A549 (cell line): ENCODE data around the gene ITGB2.

Source experiments
- JUNB ChIP-seq: fragments of >200 bp; sonication (Bioruptor Twin); formaldehyde crosslinking; IDR thresholded peaks from 2 replicates; pipeline ENCODE4 v1.6.1; 2016
- KDM1A ChIP-seq: fragments of 200-600 bp; sonication (generic); IDR thresholded peaks from 2 replicates; pipeline ENCODE4 v1.6.1; 2016; ENCODE audit warnings: low read depth, mild to moderate bottlenecking
- MAFK ChIP-seq: fragments of 450-650 bp; IDR thresholded peaks from 2 replicates; pipeline ENCODE4 v1.6.1; 2014; ENCODE audit not compliant: partially characterized antibody
- POLR2A ChIP-seq: IDR thresholded peaks from 2 replicates; pipeline ENCODE4 v1.6.1; 2012; ENCODE audit warnings: mild to moderate bottlenecking, low read length
- TF ChIP-seq, protein P1 (sequence below): fragments of >200 bp; sonication (Bioruptor Twin); formaldehyde crosslinking; IDR thresholded peaks from 3 replicates; pipeline ENCODE4 v1.5.1; 2016
- TF ChIP-seq, protein P2 (sequence below): IDR thresholded peaks from 2 replicates; pipeline ENCODE4 v1.6.1; 2012
- TF ChIP-seq, protein P3 (sequence below): fragments of 200-600 bp; sonication (generic); IDR thresholded peaks from 2 replicates; pipeline ENCODE4 v1.6.1; 2016; ENCODE audit warnings: antibody characterized with exemption, mild to moderate bottlenecking, moderate library complexity

DNA sequence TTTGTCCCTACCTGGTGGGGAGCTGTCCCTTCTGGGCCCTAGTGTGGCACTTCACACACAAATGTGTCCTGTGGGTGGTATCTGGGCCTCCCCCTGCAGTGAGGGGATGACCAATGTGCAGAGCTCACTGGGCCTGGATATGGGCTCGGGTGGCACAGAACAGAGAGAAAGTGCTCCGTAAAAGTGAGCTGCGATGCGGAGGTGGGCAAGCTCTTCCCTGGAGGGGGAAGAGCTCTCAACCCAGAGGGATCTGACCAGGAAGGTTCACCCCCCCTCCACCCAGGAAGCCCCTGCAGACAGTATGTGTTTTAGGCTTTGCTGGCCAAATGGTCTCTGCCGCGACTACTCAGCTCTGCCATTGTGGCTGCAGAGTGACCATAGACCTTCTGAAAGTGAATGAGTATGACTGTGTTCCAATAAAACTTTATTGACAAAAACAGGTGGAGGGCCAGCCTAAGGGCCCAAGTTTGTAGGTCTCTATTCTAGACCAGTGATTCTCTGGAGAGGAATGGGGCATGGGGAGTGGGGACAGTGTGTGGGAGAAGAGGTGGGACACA lies 8.6 kb upstream of the ITGB2 start:
- TF ChIP-seq, protein P1, sequence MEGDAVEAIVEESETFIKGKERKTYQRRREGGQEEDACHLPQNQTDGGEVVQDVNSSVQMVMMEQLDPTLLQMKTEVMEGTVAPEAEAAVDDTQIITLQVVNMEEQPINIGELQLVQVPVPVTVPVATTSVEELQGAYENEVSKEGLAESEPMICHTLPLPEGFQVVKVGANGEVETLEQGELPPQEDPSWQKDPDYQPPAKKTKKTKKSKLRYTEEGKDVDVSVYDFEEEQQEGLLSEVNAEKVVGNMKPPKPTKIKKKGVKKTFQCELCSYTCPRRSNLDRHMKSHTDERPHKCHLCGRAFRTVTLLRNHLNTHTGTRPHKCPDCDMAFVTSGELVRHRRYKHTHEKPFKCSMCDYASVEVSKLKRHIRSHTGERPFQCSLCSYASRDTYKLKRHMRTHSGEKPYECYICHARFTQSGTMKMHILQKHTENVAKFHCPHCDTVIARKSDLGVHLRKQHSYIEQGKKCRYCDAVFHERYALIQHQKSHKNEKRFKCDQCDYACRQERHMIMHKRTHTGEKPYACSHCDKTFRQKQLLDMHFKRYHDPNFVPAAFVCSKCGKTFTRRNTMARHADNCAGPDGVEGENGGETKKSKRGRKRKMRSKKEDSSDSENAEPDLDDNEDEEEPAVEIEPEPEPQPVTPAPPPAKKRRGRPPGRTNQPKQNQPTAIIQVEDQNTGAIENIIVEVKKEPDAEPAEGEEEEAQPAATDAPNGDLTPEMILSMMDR = no peak
- TF ChIP-seq JUNB = no peak
- TF ChIP-seq POLR2A = no peak
- no peak for TF ChIP-seq MAFK
- TF ChIP-seq, protein P2, sequence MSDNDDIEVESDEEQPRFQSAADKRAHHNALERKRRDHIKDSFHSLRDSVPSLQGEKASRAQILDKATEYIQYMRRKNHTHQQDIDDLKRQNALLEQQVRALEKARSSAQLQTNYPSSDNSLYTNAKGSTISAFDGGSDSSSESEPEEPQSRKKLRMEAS = no peak
- no peak for TF ChIP-seq KDM1A
- TF ChIP-seq, protein P3, sequence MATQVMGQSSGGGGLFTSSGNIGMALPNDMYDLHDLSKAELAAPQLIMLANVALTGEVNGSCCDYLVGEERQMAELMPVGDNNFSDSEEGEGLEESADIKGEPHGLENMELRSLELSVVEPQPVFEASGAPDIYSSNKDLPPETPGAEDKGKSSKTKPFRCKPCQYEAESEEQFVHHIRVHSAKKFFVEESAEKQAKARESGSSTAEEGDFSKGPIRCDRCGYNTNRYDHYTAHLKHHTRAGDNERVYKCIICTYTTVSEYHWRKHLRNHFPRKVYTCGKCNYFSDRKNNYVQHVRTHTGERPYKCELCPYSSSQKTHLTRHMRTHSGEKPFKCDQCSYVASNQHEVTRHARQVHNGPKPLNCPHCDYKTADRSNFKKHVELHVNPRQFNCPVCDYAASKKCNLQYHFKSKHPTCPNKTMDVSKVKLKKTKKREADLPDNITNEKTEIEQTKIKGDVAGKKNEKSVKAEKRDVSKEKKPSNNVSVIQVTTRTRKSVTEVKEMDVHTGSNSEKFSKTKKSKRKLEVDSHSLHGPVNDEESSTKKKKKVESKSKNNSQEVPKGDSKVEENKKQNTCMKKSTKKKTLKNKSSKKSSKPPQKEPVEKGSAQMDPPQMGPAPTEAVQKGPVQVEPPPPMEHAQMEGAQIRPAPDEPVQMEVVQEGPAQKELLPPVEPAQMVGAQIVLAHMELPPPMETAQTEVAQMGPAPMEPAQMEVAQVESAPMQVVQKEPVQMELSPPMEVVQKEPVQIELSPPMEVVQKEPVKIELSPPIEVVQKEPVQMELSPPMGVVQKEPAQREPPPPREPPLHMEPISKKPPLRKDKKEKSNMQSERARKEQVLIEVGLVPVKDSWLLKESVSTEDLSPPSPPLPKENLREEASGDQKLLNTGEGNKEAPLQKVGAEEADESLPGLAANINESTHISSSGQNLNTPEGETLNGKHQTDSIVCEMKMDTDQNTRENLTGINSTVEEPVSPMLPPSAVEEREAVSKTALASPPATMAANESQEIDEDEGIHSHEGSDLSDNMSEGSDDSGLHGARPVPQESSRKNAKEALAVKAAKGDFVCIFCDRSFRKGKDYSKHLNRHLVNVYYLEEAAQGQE = no peak
